ENCODE data around the gene TM2D1.

Gene TM2D1

GRCh38 chr1:61641578-61642336 lies 83.2 kb downstream of the TM2D1 start:
- DNase-seq, result peak; percentile 43

- DNase-seq, result no peak
Measured at GRCh38 chr1:61640531-61641530, 84.1 kb downstream of the TM2D1 start.

GRCh38 chr1:61639608-61640336 lies 85.2 kb downstream of the TM2D1 start:
- no peak for DNase-seq

GRCh38 chr1:61638911-61639605 lies 85.9 kb downstream of the TM2D1 start:
- DNase-seq, result no peak

- DNase-seq, result no peak
Measured at GRCh38 chr1:61638296-61638695, 86.6 kb downstream of the TM2D1 start.

- no peak for DNase-seq
Measured at GRCh38 chr1:61637470-61637869, 87.5 kb downstream of the TM2D1 start.

GRCh38 chr1:61636814-61637213 lies 88.1 kb downstream of the TM2D1 start:
- DNase-seq, result no peak

GRCh38 chr1:61636376-61636775 lies 88.6 kb downstream of the TM2D1 start:
- DNase-seq, result no peak

GRCh38 chr1:61635557-61635956 lies 89.4 kb downstream of the TM2D1 start:
- no peak for DNase-seq

- no peak for DNase-seq
Measured at GRCh38 chr1:61631436-61631835, 93.5 kb downstream of the TM2D1 start.
